Stomach smooth muscle (tissue), 2 donors: ENCODE measurements around the gene FLNC.

Experiments used
- H3K27ac ChIP-seq: one replicate; pipeline ENCODE4 v1.7.0; 2013; ENCODE audit warnings: mild to moderate bottlenecking, low read length, inconsistent platforms
- H3K27me3 ChIP-seq, 2 donors: one replicate each; pipeline ENCODE4 v1.7.0; 2013; ENCODE audit warnings: low read length in 2 of 2; ENCODE audit not compliant: insufficient read depth in 2 of 2, control insufficient read depth in 1 of 2
- H3K36me3 ChIP-seq, 2 donors: one replicate each; pipeline ENCODE4 v1.7.0; 2013; ENCODE audit warnings: low read length in 2 of 2; ENCODE audit not compliant: control insufficient read depth in 2 of 2, insufficient read depth in 2 of 2
- H3K4me1 ChIP-seq: one replicate; pipeline ENCODE4 v1.7.0; 2013; ENCODE audit warnings: low read length; ENCODE audit not compliant: control insufficient read depth, insufficient read depth
- H3K4me3 ChIP-seq, 2 donors: one replicate each; pipeline ENCODE4 v1.7.0; 2013; ENCODE audit warnings: low read length in 2 of 2
- H3K9ac ChIP-seq, 2 donors: one replicate each; pipeline ENCODE4 v1.7.0; 2013; ENCODE audit warnings: low read length in 2 of 2, mild to moderate bottlenecking in 1 of 2
- H3K9me3 ChIP-seq, 2 donors: one replicate each; pipeline ENCODE4 v1.7.0; 2013; ENCODE audit warnings: low read length in 2 of 2; ENCODE audit not compliant: control insufficient read depth in 2 of 2
- donor health status: healthy.
- donor health status: Pancreatic carcinoma.

FLNC gene

DNA sequence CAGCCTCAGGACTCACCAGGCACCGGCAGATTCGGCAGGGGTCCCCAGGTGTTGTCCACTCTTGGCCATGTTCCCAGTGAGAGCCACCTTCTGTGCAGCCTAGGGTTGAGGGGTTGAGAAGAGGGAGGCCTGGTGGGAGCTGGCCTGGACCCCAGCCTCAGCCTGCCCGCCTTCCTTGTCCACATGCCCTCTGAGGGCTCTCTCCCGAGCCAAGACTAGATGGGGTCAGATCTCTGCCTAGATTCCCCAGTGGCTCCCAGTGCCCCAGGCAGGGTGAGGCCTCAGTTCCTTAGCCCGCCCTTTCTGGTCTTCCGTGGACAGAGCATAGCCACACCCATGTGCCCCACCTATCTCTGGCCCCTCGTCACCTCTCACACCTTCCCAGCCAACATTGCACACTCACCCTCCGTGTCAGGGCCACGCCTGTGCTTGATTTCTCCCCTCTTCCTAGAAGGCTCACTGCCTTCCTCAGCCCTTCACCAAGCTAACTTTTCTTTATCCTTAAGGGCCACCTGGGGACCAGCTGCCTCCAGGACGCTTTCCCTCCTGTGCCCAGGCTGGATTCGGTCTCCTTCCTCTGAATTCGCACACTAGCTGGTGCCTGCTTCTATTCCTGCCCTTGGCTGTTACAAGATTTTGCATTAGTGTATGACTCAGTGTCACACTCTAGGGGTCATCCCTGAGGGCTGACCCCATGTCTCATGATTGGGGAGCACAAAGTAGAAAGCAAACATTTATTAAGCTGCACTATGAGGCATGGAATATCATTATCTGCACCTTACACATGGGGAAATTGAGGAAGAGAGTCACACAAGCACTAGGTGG is 72.8 kb downstream of the FLNC start:
- no peaks in the 10 kb centered on the region for H3K4me1 ChIP-seq
- no peaks in the 10 kb centered on the region for H3K9me3 ChIP-seq
- H3K4me3 ChIP-seq, result no peak overlapping the region
- no peak overlapping the region for H3K9ac ChIP-seq
- no peak overlapping the region for H3K27ac ChIP-seq
- peaks cover 3 to 4% of the 10 kb centered on the region in 2 donors for H3K27me3 ChIP-seq
- H3K36me3 ChIP-seq, result no peaks in the 10 kb centered on the region

DNA sequence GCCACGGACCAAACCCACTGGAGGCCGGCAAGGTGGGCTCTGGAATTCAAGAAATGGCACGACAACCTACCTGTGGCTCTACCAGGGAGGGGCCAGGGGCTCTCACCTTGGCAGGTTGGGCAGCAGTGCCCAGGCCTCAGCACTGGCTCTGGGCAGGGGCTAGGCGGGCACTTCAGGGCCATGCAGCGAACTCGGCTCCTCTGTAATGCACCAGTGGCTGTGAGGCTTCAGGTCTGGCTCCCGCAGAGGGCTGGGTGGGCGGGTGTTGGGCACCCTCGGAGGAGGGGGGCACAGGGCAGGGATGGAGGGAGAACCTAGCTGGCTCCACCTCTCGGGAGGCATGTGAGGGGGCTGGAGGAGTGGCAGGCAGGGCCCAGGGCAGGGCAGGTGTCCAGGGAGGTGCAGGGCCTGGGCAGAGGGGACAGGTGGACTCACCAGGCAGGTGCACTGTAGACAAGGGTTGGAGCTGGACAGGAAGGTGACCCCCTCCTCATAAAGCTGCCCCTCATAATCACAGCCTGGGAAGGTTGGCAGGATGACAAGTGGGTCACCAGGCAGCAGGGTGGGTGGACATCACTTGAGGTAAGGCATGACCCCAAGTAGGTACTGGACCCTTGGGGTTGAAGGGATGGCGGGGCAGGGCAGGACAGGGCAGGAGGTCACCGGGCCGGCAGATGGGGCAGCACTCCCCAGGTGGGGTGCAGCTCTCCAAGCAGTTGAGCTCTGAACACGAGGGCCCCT is 73.6 kb downstream of the FLNC start:
- no peaks in the 10 kb centered on the region for H3K9me3 ChIP-seq

GRCh38 chr7:128904381-128905197 is 74.4 kb downstream of the FLNC start:
- Histone ChIP-seq H3K9me3 (no peaks in the 10 kb centered on the region), H3K9ac (no peak overlapping the region), H3K27me3 (peaks cover 3 to 6% of the 10 kb centered on the region in 2 donors), H3K4me3 (no peak overlapping the region), H3K27ac (no peak overlapping the region), H3K4me1 (peaks cover 4% of the 10 kb centered on the region), H3K36me3 (no peaks in the 10 kb centered on the region)

More for the DNA sequence above, 73.6 kb downstream of the FLNC start:
- H3K4me3 ChIP-seq, result no peak overlapping the region
- H3K9ac ChIP-seq, result no peak overlapping the region
- no peaks in the 10 kb centered on the region for H3K4me1 ChIP-seq
- H3K27ac ChIP-seq, result no peak overlapping the region
- H3K27me3 ChIP-seq, result peaks cover 3 to 4% of the 10 kb centered on the region in 2 donors
- H3K36me3 ChIP-seq, result no peaks in the 10 kb centered on the region

- H3K4me3 ChIP-seq, result no peak overlapping the region
- H3K36me3 ChIP-seq, result no peaks in the 10 kb centered on the region
- peaks cover 11 to 17% of the 10 kb centered on the region in 2 donors for H3K27me3 ChIP-seq
- no peaks in the 10 kb centered on the region for H3K9me3 ChIP-seq
- H3K27ac ChIP-seq, result no peak overlapping the region
- peaks cover 12% of the 10 kb centered on the region for H3K4me1 ChIP-seq
- no peak overlapping the region for H3K9ac ChIP-seq
Measured at GRCh38 chr7:128906001-128906765, 76.0 kb downstream of the FLNC start.

- Histone ChIP-seq H3K27ac (no peak overlapping the region), H3K4me3 (no peak overlapping the region), H3K4me1 (peaks cover 12% of the 10 kb centered on the region), H3K36me3 (no peaks in the 10 kb centered on the region), H3K27me3 (peaks cover 11 to 22% of the 10 kb centered on the region in 2 donors), H3K9ac (no peak overlapping the region), H3K9me3 (no peaks in the 10 kb centered on the region)
Measured at GRCh38 chr7:128906766-128907559, 76.8 kb downstream of the FLNC start.
